Esophagus squamous epithelium (tissue), 4 donors: ENCODE results near the gene BOK.

Experiments used
- POLR2A ChIP-seq, 4 donors: fragments of 450-650 bp; IDR thresholded peaks; one replicate each; pipeline ENCODE4 v1.6.1; 2017; ENCODE audit warnings: antibody characterized with exemption in 4 of 4, mild to moderate bottlenecking in 4 of 4, moderate library complexity in 3 of 4
- TF ChIP-seq, protein P1 (sequence below), 6 experiments: fragments of 450-650 bp in 4 of 6; fragments of 200-600 bp in 2 of 6; sonication (generic) in 2 of 6; IDR thresholded peaks; one replicate each; pipeline ENCODE4 v1.5.1; 2016 to 2019; ENCODE audit warnings: antibody characterized with exemption in 6 of 6, mild to moderate bottlenecking in 4 of 6, moderate library complexity in 4 of 6

DNA sequence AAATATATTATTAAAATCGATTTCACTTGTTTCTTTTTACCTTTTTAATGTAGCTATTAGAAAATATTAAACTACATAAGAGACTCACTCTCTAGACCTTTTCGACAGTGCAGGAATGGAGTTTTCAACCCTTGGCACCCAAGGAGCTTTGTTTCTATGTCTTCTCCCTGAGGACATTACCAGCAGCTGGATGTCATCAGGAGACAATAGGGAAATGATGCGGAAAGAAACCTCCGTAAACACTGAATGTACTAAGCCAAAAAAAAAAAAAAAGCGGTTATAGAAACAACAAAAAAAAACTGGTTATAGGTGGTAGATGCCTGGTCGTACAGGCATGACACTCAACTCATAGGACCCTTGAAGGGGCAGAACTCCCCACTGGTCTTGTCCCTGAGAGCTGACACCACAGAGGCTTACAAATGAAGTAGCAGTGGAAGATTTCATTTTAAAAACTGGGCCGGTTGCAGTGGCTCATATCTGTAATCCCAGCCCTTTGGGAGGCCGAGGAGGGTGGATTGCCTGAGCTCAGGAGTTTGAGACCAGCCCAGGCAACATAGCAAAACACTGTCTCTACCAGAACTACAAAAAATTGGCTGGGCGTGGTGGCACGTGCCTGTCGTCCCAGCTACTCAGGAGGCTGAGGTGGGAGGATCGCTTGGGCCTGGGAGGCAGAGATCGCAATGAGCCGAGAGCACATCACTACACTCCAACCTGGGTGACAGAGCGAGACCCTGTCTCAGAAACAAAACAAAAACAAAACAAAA, 54.7 kb downstream of the BOK start:
- TF ChIP-seq, protein P1, sequence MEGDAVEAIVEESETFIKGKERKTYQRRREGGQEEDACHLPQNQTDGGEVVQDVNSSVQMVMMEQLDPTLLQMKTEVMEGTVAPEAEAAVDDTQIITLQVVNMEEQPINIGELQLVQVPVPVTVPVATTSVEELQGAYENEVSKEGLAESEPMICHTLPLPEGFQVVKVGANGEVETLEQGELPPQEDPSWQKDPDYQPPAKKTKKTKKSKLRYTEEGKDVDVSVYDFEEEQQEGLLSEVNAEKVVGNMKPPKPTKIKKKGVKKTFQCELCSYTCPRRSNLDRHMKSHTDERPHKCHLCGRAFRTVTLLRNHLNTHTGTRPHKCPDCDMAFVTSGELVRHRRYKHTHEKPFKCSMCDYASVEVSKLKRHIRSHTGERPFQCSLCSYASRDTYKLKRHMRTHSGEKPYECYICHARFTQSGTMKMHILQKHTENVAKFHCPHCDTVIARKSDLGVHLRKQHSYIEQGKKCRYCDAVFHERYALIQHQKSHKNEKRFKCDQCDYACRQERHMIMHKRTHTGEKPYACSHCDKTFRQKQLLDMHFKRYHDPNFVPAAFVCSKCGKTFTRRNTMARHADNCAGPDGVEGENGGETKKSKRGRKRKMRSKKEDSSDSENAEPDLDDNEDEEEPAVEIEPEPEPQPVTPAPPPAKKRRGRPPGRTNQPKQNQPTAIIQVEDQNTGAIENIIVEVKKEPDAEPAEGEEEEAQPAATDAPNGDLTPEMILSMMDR (IDR thresholded peaks at IDR 0.05): no peak
- no peak for TF ChIP-seq POLR2A (IDR thresholded peaks at IDR 0.05)
